GM19397 (cell line): ENCODE results near the gene ZNF488.

Experiments
- ATAC-seq: cut with Tn5 transposase; IDR thresholded peaks from one replicate; pipeline ENCODE4 v1.9.1; 2021; ENCODE audit warnings: mild to moderate bottlenecking, moderate library complexity; ENCODE audit not compliant: unreplicated experiment

Gene ZNF488

DNA sequence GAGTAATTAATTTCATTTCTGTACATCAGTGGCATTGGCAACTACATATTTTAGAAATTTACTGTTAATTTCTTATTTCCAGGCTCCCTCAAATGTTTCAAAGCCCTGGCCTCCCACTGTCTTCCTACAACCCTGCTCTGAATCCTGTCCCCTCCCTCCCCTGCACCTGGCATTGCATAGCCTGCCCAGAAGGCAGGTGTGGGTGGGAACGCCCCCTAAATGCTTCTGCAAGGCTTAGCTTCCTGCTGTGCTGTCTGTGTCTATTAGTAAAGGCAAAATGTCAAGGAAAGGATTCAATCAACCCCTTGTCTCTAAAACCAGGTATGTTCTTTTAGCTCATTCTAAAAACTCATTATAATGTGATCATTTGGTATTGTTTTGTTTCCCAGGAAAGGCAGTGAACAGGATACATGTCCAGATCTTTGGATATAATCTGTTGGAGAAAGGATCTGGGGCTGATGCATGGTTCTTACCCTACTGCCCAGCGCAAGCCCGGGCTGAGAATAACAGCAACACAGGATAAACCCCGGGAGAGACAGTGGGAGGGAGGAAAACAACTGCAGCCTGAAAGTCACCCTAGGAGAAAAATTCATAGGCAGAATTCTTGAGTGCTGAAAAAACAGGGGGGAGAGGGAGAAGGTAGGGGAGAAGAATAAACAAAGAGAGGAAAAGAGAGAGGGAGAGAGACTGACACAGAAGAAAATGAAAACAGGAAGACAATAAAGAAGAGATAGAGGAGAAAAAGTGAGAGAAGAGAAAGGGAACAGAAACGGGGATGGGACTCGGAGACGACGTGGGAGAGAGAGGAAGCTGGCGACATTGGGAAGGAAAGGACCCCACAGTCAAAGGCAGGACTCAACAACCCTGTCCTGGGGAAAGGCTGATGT lies 589 bp downstream of the ZNF488 start:
- ATAC-seq: no peak

GRCh38 chr10:47381427-47382379 lies 2.4 kb downstream of the ZNF488 start:
- no peak for ATAC-seq

DNA sequence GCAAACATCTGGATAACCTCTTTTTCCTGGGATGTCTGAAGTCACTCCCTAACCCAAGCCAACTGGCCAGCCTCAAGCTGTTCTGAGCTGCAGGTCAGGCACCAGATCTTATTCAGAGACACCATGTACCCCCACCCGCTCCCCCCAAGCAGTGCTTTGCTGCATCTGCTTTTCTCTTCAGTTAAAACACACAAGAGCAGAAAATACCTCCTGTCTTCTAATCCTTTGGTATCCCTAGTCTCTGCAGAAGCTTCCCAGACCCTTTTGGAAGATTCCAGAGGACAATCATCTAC lies 3.0 kb downstream of the ZNF488 start:
- no peak for ATAC-seq

GRCh38 chr10:47380341-47381102 lies 3.6 kb downstream of the ZNF488 start:
- no peak for ATAC-seq

DNA sequence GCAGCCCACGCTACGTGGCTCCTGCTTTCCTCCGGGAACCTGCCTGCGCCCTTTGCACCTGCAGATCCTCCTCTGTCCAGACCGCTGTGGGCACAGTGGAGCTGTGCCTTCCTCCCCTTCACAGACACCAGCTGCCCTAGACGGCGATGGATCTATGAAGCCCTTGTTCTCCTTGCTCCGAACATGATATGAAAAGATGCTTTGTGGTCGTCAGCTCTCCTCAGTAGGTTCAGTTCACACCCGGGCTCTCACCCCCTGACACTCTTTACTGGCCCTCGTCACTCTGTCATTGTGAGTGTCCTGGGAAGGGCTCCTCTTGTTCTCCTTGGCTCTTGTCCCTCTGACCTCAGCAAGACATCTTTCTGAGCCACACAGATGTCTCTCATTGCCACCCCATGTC lies 4.2 kb downstream of the ZNF488 start:
- no peak for ATAC-seq

DNA sequence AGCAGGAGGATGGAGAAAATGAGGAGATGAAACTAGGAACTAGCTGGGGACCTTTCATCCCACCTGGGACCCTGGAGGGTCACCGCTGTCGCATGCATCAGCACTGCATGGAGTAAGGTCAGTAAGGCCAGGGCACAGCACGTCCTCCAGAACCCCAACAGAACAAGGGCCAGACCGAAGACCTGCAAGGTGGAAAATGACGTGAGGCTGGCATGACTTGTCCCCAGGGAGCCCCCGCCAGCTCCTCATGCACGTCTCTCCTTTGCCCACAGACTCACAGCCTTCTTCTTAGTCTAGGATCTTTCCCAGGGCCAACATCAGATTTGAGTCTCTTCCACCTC lies 4.7 kb downstream of the ZNF488 start:
- ATAC-seq: no peak

GRCh38 chr10:47378606-47379444 lies 5.3 kb downstream of the ZNF488 start:
- ATAC-seq: no peak

GRCh38 chr10:47378183-47378510 lies 5.9 kb downstream of the ZNF488 start:
- ATAC-seq: no peak

GRCh38 chr10:47376522-47377220 lies 7.4 kb downstream of the ZNF488 start:
- no peak for ATAC-seq

- ATAC-seq: no peak
Observed at GRCh38 chr10:47374611-47375536, 9.2 kb downstream of the ZNF488 start.

- no peak for ATAC-seq
Observed at GRCh38 chr10:47372726-47373125, 11.4 kb downstream of the ZNF488 start.

DNA sequence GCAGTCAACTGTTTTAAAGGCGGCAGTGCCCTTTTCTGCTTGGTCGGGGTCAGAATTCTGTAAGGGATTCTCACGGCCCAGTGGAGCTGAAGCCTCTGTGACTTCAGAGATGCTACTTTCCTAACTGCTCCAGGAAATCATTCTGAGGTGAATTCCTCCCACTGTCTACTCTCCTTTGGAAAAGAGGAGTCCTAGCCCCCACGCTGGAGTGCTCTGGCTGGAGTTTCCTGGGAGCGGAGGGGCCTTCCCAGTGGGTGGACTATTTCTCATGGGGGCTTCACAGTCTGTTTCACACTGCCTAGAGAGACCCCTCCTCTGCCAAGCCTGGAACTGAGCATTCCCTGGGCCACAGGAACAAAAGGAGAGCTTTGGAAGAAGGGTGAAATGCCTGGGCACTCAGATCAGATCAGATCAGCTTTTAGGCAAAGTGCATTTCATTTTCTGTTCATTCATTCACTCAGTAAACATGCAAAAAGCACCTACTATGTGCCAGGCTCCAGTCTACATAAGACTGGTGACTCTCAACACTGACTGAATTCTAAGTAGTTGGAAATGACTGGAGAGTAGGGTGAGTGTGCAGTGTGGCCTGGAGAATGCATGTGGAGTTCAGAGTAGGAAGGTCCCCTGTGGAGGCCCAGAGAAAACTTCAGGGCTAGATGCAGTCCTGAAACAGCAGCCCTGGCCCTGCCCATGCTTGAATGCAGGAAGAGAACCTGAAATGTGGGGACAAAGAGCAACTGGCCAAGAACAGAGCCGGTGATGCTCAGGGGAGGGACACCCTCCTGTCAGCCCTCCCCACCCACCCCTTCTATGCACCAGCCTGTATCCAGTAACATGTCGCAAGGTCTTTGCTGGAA lies 12.2 kb downstream of the ZNF488 start:
- no peak for ATAC-seq

- no peak for ATAC-seq
Observed at GRCh38 chr10:47370878-47371277, 13.2 kb downstream of the ZNF488 start.

- no peak for ATAC-seq
Observed at GRCh38 chr10:47370015-47370767, 13.9 kb downstream of the ZNF488 start.

GRCh38 chr10:47369251-47369894 lies 14.7 kb downstream of the ZNF488 start:
- ATAC-seq: no peak

DNA sequence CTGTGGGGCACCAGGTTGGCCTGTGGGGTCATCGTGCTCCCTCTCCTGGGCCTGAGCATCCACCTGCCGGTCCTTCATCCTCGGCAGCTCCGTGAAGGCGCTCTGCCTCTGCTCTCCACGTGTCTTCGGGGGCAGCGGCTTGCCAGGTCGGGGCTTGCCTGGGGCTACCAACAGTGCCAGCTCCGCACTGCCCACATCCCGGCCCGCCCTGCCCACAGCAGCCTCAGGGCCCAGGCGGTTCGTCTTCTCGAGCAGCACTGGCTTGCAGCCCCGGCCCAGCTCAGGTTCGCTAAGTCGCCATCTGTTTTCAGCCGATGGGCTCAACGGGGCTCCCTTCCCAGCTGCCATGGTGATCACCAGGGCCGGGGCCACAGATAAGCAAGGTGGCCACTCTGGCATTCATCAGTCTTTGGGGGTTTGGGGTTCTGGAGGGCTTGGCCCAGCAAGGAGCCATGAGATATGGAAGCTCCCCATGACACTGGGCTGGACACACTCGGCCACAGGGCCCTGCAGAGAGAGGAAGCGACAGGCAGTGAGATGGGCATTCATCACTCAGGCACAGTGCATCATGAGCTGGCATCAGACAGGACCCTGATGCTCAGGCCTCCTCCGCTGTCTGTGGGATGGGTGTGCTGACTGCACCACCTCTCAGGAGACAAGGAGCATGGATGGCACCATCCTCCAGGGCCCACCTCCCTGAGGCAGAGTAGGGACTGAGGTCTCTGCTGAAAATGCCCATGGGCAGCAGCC lies 15.5 kb downstream of the ZNF488 start:
- no peak for ATAC-seq
